GM19025 (cell line): Measurements from ENCODE around the gene UGGT2.
"Not testable (repeated sequence)": the region's sequence is repeated elsewhere in the genome, so short reads cannot be mapped to it uniquely, and the experiment has no call there.

Source experiments
- ATAC-seq: cut with Tn5 transposase; IDR thresholded peaks from one replicate; pipeline ENCODE4 v1.9.1; 2021; ENCODE audit warnings: mild to moderate bottlenecking, low read depth, moderate library complexity; ENCODE audit not compliant: unreplicated experiment

Gene UGGT2

GRCh38 chr13:96050955-96051354 is 2.2 kb downstream of the UGGT2 start:
- ATAC-seq, result not testable (repeated sequence)

GRCh38 chr13:96046449-96047126 is 6.6 kb downstream of the UGGT2 start:
- ATAC-seq, result not testable (repeated sequence)

DNA sequence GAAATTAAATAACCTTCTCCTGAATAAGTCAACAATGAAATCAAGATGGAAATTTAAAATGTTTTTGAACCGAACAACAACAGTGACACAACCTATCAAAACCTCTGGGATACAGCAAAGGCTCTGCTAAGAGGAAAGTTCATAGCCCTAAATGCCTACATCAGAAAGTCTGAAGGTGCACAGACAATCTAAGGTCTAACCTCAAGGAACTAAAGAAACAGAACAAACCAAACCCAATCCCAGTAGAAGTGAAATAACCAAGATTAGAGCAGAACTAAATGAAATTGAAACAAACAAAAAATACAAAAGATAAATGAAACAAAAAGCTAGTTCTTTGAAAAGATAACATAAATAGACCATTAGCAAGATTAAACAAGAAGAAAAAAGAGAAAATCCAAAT is 9.0 kb downstream of the UGGT2 start:
- no peak for ATAC-seq

DNA sequence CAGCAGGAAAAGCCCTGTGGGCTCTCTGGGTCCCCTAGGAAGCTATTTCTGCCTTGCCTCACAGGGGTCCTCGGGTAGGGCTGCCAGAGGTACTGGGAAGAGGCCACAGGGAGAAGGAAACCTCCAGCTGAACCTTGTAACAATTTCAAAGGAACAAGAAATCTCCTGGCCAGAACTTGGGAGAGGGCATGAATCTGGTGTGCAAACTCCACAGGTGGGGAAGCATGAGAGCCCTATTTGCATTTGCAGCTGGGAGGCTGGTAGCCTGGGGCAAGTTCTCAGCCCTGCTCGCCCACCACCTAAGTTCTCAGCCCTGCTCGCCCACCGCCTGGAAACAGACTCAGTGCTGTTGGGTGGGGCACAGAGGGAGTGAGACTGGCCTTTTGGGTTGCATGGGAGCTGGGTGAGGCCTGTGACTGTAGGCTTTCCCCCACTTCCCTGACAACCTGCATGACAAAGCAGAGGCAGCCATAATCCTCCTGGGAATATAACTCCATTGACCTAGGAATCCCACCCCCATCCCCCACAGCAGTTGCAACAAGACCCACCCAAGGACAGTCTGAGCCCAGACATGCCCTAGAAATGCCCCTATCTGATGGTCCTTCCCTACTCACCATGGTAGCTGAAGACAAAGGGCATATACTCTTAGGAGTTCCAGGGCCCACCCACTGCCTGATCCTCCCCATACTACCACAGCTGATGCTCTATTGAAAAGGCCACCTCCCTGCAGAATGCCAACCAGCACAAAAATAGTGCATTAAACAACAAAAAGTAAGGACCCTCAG is 11.7 kb downstream of the UGGT2 start:
- no peak for ATAC-seq

DNA sequence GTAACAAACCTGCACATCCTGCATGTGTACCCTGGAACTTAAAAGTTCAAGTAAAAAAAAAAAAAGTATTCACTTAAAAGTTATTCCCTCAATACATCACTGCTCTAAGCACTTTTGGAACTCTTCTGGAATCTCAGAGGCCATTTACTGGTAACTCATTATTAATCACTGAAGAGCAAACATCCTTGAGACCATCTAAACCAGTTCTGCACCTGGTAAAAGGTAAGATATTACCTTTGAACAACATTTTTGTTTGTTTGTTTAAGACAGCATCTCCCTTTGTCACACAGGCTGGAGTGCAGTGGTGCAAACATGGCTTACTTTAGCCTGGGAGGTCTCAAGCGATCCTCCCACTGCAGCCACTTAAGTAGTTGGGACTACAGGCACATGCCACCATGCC is 16.7 kb downstream of the UGGT2 start:
- no peak for ATAC-seq

DNA sequence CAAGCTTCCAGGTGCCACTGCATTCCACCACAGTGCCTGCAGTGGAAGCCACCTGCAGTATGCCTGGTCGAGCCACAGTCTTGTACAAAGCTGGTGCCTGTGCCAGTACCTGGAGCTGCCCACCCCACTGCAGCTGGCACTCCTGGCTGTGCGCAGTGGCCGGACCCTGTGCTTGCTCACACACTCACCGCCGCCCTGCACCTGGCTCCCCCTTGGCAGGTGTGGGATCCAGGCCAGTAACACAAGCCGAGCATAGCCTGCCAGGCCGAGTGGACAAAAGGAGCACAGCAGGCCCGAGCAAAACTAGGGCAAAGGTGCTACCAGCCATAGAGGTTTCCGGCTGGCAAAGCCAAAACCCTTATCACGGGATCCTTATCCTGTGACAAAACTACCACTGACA is 18.5 kb downstream of the UGGT2 start:
- no peak for ATAC-seq

DNA sequence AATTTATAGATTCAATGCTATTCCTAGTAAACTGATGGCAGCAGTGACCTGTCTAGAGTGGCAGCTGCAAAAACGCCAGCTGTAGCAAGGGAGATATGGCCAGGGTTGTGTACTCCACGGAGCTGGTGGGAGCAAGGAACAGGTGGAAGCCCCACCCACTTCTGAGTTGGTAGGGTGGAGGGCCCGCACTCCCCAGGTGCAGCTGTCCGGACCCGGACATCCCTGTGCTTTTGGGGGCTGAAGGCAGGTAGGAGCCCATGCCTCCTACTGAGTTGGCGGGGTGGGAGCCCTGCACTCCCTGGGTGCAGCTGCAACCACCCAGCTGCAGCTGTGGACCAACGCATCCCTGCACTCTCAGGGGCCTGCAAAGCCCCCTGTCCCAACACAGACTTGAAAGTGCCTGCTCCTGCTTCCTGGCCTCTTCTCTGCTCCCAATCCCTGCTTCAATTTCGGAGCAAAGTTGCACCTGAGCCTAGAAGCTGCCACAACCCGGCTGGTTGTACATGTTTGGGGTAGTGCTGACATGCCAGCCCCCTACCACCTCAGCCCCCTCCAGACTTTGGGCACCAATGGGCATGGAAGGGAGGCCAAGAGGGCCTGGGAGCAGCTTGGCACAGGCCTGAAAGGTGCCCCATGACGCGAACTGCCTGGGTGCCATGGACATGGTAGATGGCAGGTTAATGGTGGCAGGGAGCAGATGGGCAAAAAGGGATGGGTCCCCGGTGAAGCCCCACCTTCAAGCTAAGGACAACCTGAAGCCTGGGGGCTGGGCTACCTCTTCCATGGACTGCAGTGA is 19.8 kb downstream of the UGGT2 start:
- ATAC-seq, result no peak

DNA sequence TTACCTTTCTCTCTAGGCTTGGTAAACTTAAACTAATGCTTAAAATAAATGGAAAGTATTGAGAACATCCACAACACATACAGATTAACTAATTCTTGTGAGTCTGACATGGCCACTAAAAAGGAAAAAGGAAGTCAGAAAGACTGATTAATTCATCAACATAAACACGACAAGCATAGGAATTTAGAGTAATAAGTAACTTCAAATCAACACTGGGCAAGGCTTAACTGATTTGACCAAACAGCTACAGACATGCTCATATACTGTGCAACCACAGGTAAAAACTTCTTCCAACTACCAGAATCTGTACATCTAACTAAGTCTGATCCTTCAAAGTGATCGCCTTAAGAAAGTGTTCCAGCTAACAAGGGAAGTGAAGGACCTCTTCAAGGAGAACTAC is 20.5 kb downstream of the UGGT2 start:
- ATAC-seq, result no peak

DNA sequence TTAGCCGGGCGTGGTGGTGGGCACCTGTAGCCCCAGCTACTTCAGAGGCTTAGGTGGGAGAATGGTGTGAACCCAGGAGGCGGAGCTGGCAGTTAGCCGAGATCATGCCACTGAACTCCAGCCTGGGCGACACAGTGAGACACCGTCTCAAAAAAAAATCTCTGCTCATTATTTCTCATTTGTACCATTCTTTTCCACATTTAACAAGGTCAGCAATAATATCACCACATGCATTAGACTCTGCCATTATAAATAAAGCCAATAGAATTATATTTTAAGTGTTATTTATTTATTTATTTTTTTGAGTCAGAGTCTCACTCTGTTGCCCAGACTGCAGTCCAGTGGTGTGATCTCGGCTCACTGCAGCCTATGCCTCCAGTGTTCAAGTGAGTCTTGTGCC is 24.2 kb downstream of the UGGT2 start:
- no peak for ATAC-seq

DNA sequence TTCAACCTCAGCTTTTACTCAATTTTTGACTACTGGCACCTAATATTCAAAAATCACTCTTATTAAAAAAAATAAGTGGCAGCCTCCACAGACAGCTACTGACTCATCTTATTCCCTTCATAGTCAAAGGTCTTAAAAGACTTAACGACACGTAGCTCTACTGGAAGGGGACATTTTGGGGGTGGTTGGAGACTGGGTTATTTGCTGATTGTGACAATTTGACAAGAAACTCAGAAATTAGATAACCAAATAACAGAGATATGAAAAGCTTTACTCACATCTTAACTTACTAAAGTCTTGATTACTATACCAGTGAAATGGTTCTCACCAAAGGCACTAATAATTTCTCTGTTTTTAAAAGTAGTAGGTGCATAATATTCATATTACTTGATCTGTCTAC is 25.7 kb downstream of the UGGT2 start:
- no peak for ATAC-seq

DNA sequence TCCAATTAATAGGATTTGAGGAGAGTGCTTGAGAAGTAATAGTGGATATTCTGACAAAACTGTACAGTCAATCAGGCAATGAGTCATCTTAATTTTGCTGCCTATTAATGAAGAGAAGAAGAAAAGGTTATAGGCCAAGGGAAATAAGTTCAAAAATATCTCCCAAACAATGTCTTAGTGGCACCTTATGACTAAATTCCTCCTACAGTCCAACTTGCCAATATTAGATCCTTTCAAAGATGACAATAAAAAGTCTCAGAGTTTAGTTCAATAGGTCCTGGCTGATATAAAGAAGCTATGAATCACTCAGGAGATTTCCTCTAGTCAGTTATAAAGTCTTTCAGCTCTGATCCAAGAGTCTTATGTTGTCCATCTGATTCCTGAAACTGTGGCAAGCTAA is 27.9 kb downstream of the UGGT2 start:
- no peak for ATAC-seq

DNA sequence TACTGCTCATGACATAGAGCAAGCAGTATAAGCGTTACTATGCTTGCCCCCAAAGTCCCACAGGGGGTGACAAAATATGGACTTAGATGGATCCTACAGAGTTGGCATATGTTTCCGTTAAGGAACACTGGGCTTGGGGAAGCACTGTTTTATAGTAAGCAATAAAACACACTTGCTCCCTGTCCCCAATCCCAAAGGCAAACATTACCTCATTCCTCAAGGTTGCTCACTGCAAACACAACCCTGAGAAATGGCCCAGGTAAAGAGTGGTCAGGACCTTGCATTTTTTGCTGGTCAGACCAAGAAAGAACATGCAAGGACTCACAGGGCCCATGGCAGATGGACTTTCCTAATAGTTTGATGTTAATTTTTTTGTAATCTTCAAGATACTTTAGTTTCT is 32.3 kb downstream of the UGGT2 start:
- no peak for ATAC-seq

GRCh38 chr13:96020155-96020575 is 33.0 kb downstream of the UGGT2 start:
- peak; percentile 83 for ATAC-seq

- ATAC-seq, result no peak
These were observed 35.1 kb downstream of the UGGT2 start for GRCh38 chr13:96018135-96018534.

- ATAC-seq, result no peak
These were observed 41.8 kb downstream of the UGGT2 start for GRCh38 chr13:96011291-96011872.

- ATAC-seq, result no peak
These were observed 49.9 kb downstream of the UGGT2 start for GRCh38 chr13:96003304-96003703.

DNA sequence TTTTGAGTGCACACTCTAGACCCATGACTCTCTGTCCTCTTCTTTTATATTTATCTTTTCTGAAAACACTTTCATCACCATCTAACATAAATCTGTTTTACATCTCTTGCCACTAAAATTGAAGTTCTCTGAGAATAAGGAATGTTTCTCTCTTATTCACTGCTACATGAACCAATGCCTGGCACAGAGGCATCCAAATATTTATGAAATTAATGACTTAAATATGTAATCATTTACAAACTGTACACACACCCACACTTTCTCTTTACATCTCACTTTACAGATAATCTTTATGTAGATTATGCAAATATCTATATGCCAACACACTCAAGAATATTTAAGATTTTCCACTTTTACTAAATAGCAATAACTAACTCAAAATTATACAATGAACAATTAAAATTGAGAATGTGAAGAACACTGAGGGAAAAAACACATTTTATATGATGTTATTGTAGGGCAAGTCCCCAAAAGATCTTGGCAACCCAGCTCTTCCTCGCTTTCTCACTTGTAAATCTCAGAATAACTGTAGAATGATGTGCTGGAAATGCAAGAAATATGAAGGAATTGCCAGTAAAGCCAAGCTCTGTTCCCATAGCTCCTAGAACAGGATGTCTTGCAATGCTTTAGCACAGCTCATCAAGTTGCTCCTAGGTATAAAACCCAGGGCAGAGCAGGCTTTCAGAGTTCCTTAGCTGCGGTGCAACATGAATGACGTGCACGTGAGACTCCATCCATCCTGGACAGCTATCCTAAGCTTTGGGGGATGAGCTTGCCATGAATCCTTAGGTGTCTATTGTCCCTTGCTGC is 50.7 kb downstream of the UGGT2 start:
- no peak for ATAC-seq

DNA sequence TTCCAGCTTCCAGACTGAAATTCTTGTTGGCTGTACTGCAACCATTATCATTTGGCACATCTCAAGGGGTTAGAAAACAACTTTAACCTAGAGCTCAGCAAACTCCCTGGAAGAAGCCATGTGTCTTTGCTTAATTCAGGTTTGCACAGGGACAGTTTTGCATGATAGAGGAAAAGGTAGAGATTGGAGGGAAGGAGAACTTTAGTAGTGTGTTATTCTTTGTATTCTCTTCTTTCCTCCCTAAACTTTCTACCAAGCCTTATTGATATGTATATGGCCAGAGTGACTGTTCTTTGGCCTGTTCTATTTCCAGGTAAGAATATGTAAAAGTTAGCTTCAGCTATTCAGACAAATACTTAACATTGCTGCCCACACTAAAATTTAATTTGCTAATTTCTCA is 53.1 kb downstream of the UGGT2 start:
- ATAC-seq, result no peak

GRCh38 chr13:95987841-95988240 is 65.4 kb downstream of the UGGT2 start:
- no peak for ATAC-seq

- no peak for ATAC-seq
These were observed 71.1 kb downstream of the UGGT2 start for GRCh38 chr13:95982144-95982543.
